K562 (cell line): Measurements from ENCODE around the gene P4HTM. TPM values are rescaled to one million over a fixed set of nuclear protein-coding genes. Genes with fewer than 3 reads are reported as not detected.

Experiments used
- ARID2 ChIP-seq: fragments of 450-650 bp; IDR thresholded peaks from 2 replicates; pipeline ENCODE4 v1.6.1; 2017; ENCODE audit warnings: antibody characterized with exemption, mild to moderate bottlenecking
- CHD2 ChIP-seq: IDR thresholded peaks from 2 replicates; pipeline ENCODE4 v1.6.1; 2011; ENCODE audit warnings: low read depth, low read length
- CREM ChIP-seq: IDR thresholded peaks from 2 replicates; pipeline ENCODE4 v1.6.1; 2014; ENCODE audit warnings: antibody characterized with exemption, low read depth
- EHMT2 ChIP-seq: fragments of 450-650 bp; IDR thresholded peaks from 2 replicates; pipeline ENCODE4 v1.6.1; 2018; ENCODE audit warnings: antibody characterized with exemption
- ELF2 ChIP-seq: fragments of 250-450 bp; sonication (Bioruptor Pico); IDR thresholded peaks from 2 replicates; pipeline ENCODE4 v1.5.0; 2021; ENCODE audit warnings: mild to moderate bottlenecking
- GABPA ChIP-seq: fragments of 200-800 bp; sonication (Bioruptor generic); conservative IDR thresholded peaks from 2 replicates; pipeline ENCODE4 v1.6.1; 2016; ENCODE audit warnings: low read depth, missing genetic modification characterization, missing compliant biosample characterization
- HMG20B ChIP-seq: fragments of 250-450 bp; sonication (Bioruptor Pico); IDR thresholded peaks from 2 replicates; pipeline ENCODE4 v1.5.0; 2021; ENCODE audit warnings: mild to moderate bottlenecking
- KLF16 ChIP-seq: IDR thresholded peaks from 2 replicates; pipeline ENCODE4 v1.6.1; 2016; ENCODE audit warnings: antibody characterized with exemption
- MXD1 ChIP-seq: fragments of 250-450 bp; sonication (Bioruptor Pico); IDR thresholded peaks from 2 replicates; pipeline ENCODE4 v1.8.0; 2021; ENCODE audit warnings: borderline replicate concordance, mild to moderate bottlenecking, moderate library complexity; ENCODE audit not compliant: poor library complexity, severe bottlenecking
- POLR2G ChIP-seq: fragments of 200-400 bp; formaldehyde crosslinking; IDR thresholded peaks from 2 replicates; pipeline ENCODE4 v1.6.1; 2017; ENCODE audit warnings: low read depth, mild to moderate bottlenecking, antibody characterized with exemption, low read length, moderate library complexity
- SMC3 ChIP-seq: conservative IDR thresholded peaks from 2 replicates; pipeline ENCODE4 v1.6.1; 2011; ENCODE audit warnings: low read depth, low read length, improper control_type of control experiment; ENCODE audit not compliant: insufficient read depth
- STAG1 ChIP-seq: sonication (generic); formaldehyde crosslinking; IDR thresholded peaks from 2 replicates; pipeline ENCODE4 v1.5.0; 2020; ENCODE audit warnings: missing genetic modification reagents, borderline replicate concordance
- TAF9B ChIP-seq: fragments of 450-650 bp; IDR thresholded peaks from 2 replicates; pipeline ENCODE4 v1.6.1; 2018; ENCODE audit warnings: mild to moderate bottlenecking; ENCODE audit not compliant: partially characterized antibody
- TCF7L2 ChIP-seq: fragments of 150-350 bp; IDR thresholded peaks from 2 replicates; pipeline ENCODE4 v1.6.1; 2016; ENCODE audit warnings: low read depth, mild to moderate bottlenecking, low read length, moderate library complexity
- TCFL5 ChIP-seq: fragments of 250-450 bp; sonication (Bioruptor Pico); conservative IDR thresholded peaks from 2 replicates; pipeline ENCODE4 v1.6.1; 2021; ENCODE audit warnings: mild to moderate bottlenecking, moderate library complexity, matching md5 sums
- TFAP4 ChIP-seq: sonication (generic); formaldehyde crosslinking; IDR thresholded peaks from 2 replicates; pipeline ENCODE4 v1.8.0; 2022; ENCODE audit warnings: missing genetic modification reagents, mild to moderate bottlenecking, moderate library complexity, borderline replicate concordance
- VEZF1 ChIP-seq: fragments of 200-800 bp; sonication (Bioruptor generic); IDR thresholded peaks from 2 replicates; pipeline ENCODE4 v1.6.1; 2017; ENCODE audit warnings: missing genetic modification characterization, missing compliant biosample characterization
- ZKSCAN8 ChIP-seq: fragments of 200-800 bp; sonication (Bioruptor generic); IDR thresholded peaks from 2 replicates; pipeline ENCODE4 v1.6.1; 2016; ENCODE audit warnings: missing genetic modification characterization, missing compliant biosample characterization
- ZNF124 ChIP-seq: sonication (generic); formaldehyde crosslinking; IDR thresholded peaks from 2 replicates; pipeline ENCODE4 v1.8.1; 2022; ENCODE audit warnings: missing genetic modification reagents
- ZNF699 ChIP-seq: fragments of 250-450 bp; sonication (Bioruptor Pico); IDR thresholded peaks from 2 replicates; pipeline ENCODE4 v1.8.0; 2021; ENCODE audit warnings: mild to moderate bottlenecking, moderate library complexity; ENCODE audit not compliant: insufficient replicate concordance
- ZNF740 ChIP-seq, 3 experiments: fragments of 200-800 bp in 1 of 3; sonication (Bioruptor generic) in 1 of 3; sonication (generic) in 1 of 3; formaldehyde crosslinking in 1 of 3; IDR thresholded peaks; 2 replicates each; pipeline versions ENCODE4 v1.6.1 to v1.8.0; 2016 to 2022; ENCODE audit warnings: mild to moderate bottlenecking in 2 of 3, missing compliant biosample characterization in 2 of 3, missing genetic modification characterization in 2 of 3, missing genetic modification reagents in 1 of 3
- ZNF76 ChIP-seq: fragments of 250-450 bp; sonication (Bioruptor Pico); IDR thresholded peaks from 2 replicates; pipeline ENCODE4 v1.4.0; 2020; ENCODE audit warnings: mild to moderate bottlenecking, moderate library complexity, borderline replicate concordance
- ZSCAN32 ChIP-seq: fragments of 450-650 bp; formaldehyde crosslinking; IDR thresholded peaks from 2 replicates; pipeline ENCODE4 v1.4.0; 2020; ENCODE audit warnings: mild to moderate bottlenecking, moderate library complexity
- polyA plus RNA-seq, 8 experiments: library from polyadenylated mRNA; depleted of rRNA in 4 of 8; stranded (reverse) in 5 of 8; unstranded in 3 of 8; fragments of >200 nt; fragmentation: Nextera tagmentation in 2 of 8; fragmentation: Illumina TruSeq in 1 of 8; extraction: Ambion mirVana in 2 of 8; extraction: Trizol in 1 of 8; gene quantifications; 2 replicates each; pipeline versions ENCODE4 v1.2.1 to v1.2.3, GENCODE V29; 2011 to 2014; ENCODE audit warnings: inconsistent platforms in 1 of 8, missing spikeins in 1 of 8
- total RNA-seq, 7 experiments: library from RNA; depleted of rRNA in 6 of 7; stranded (reverse); fragments of >200 nt in 6 of 7; fragmentation: Illumina TruSeq in 2 of 7; extraction: Trizol in 2 of 7; gene quantifications; 2 replicates each; pipeline versions ENCODE4 v1.2.1 to v1.2.3, GENCODE V29; 2011 to 2021; ENCODE audit warnings: low replicate concordance in 1 of 7

The P4HTM gene
- total and polyA plus RNA-seq, 9 of the 15 experiments (the other 6 are each of a cell fraction or from before 2014, with no cell fraction given): 0.09 to 0.66 (median 0.25) TPM; not detected in 2

- TF ChIP-seq TCF7L2: no peak
- no peak for TF ChIP-seq EHMT2
- TF ChIP-seq ZSCAN32 (CRISPR knock-in tag): no peak
- no peak for TF ChIP-seq TCFL5
- no peak for TF ChIP-seq ARID2
- TF ChIP-seq TFAP4 (CRISPR knock-in tag): peak; percentile 83
- TF ChIP-seq POLR2G: peak; percentile 60
- no peak for TF ChIP-seq MXD1 (CRISPR knock-in tag)
- TF ChIP-seq GABPA (tag): no peak
- no peak for TF ChIP-seq ZKSCAN8 (CRISPR knock-in tag)
- no peak for TF ChIP-seq STAG1
- no peak; the same call in 1 of the 2 replicates for TF ChIP-seq VEZF1 (CRISPR knock-in tag)
- TF ChIP-seq ZNF740 (CRISPR knock-in tag; IDR thresholded peaks at IDR 0.05): 0 out of 2 replicates have a peak, but pooled peaks have one; percentile 30
- TF ChIP-seq ZNF740 (tag; IDR thresholded peaks at IDR 0.05): no peak
- no peak for TF ChIP-seq ZNF76 (CRISPR knock-in tag)
- no peak for TF ChIP-seq ZNF699 (CRISPR knock-in tag)
- TF ChIP-seq ELF2: no peak
- TF ChIP-seq CHD2: 0 out of 2 replicates have a peak, but pooled peaks have one; percentile 13
- TF ChIP-seq SMC3: peak; percentile 68
- TF ChIP-seq TAF9B: no peak
- TF ChIP-seq ZNF124 (CRISPR knock-in tag): no peak
- no peak for TF ChIP-seq KLF16
- 0 out of 2 replicates have a peak, but pooled peaks have one; percentile 29 for TF ChIP-seq CREM
- TF ChIP-seq HMG20B: no peak
Observed at GRCh38 chr3:49013738-49014660, 24.0 kb downstream of the P4HTM start (continued).
